NCI-H345 treated with DMSO at 0.1 percent for 48 hours (cell line): ENCODE data around the gene CELF2.

Experiments used
- DNase-seq: peaks from one replicate; lab custom pipeline; 2025; ENCODE audit not compliant: unreplicated experiment; lab: John Stamatoyannopoulos, UW

CELF2 gene

DNA sequence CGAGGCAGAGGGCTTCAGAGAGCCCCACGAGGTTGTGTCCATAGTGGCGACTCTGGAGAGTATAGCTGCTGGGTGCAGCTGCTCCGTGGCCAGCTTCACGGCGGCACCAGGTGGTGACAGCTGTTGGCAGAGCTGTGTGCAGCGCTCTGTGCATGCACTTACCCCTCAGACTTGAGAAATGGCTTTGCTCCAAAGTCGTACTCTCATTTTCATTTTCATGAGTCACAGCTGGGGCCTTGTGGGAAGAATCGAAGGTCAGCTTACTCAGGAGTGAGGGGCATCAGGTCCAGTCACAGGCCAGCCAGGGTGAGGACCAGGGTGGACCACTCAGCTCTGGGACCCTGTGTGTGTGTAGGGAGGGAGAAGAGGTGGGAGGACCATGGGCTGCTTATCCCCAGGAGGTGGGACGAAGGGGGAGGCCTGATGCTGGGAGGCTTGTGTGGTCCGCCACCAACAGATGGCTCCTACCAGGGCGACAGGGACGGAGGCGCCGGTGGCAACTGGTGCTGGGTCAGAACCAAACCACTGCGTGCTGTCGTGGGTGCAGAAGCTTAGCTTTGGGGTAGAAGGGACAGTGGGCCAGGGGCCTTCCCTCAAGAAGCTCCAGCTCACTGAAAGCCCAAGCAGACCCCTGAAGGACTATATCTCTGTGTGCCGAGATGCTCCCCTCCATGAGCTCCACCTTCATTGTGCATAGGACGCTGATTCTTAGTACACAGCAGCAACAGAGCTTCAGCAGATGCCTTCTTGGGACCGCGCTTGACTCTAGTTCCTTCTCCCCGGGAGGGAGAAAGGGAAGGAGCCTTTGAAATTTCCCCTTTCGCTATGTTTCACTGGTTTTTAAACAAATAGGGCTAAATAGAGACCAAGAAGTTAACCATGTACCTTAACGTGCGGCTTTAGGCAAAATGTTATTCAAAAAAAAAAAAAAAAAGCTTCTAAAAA, 225.0 kb downstream of the CELF2 start:
- no peak for DNase-seq

DNA sequence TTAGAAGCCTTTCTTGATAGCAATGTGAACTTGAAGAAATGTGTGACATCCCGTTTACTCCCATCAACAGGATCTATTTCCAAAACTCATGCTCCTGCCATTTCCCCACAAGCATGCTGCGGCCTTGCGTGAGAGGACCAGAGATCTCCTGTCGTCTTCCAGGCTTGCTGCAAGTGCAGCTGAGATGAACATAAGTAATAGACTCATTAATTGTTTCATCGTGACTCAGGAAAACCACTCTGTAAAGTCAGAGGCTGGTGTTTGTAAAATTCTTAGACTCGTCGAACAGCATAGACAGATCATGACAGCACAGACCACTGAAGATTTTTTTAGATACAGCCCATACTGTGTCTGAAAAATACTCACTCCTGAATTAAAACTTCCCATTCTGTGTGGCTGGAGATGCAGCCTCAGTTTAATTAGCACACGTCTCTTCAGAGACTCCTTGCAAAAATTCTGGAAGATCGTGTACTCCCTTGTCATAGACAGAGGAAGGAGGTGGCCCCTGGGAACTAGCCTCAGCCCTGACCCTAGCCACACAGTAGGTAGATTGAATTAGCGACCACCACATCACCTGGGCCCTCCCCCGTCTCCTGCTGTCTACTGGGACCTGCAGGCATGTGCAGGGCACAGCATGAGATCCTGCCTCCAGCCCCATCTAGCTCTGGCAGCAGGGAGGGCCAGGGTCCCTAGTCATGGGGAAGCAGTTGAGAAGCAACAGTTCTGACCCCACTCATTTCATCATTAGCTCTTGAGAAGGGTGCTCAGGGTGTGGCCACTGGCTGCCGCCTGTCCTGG, 226.0 kb downstream of the CELF2 start:
- no peak for DNase-seq

DNA sequence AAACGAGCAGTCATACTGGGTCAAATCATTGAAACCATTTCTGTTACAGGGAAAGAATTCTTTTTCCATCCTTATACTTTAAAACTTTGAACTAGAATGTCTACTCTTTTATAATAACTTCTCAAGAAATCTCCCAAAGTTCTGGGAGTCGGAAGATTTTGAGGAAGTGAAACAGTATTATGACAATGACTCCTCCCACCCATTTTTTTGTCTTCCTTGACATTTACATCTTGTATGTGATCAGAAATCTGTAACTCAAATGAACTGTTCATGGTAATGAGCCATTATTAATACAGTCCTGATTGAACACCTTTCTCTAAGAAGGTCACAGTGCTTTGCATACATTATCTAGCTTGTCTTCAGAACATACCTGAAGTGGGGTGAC, 227.4 kb downstream of the CELF2 start:
- DNase-seq, result no peak

DNA sequence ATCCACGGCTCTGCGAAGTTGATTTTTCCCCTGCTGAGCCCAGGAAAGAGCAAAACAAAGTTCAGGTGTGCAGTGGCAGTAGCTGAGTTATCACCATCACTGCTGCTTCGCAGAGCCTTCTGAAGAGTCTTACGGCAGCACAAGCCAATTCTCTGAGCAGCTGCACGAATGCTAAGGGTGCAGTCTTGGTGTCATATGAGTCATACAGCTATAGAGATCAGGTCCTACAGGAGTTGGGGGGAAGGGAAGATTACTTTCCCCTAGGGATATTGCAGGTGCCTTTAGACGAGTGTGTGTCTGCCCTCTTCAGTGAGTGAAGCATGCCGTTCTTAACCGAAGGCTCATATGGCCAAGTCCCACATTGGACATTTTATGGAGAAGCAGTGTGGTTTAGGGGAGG, 227.8 kb downstream of the CELF2 start:
- DNase-seq, result no peak

DNA sequence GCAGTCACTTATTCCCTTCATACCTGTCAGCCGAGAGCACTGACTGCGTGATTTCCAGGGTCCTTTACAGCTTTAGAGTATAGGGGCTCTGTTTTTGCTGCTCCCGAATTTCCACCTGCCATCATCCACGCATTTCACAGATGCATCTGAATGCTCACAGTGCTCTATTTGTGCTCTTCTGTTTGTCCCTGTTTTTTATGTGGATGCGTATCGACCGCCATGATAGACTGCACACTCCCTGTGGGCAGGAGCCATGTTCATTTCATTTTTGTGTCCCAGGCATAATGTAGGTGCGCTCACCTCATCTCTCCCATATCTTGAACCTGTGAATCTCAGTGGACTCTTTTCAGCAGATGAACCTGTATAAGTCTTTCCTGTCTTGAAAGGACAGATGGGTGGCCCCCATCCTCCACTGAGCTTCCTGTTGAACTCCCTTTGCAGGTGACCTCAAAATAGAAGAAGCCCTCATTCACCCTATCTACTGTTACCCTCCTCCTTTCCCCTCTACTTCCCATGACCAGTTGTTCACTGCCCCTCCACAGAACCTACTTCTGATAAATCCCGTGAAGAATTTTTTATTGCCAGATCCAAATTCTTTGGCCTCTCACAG, 228.4 kb downstream of the CELF2 start:
- DNase-seq, result no peak

DNA sequence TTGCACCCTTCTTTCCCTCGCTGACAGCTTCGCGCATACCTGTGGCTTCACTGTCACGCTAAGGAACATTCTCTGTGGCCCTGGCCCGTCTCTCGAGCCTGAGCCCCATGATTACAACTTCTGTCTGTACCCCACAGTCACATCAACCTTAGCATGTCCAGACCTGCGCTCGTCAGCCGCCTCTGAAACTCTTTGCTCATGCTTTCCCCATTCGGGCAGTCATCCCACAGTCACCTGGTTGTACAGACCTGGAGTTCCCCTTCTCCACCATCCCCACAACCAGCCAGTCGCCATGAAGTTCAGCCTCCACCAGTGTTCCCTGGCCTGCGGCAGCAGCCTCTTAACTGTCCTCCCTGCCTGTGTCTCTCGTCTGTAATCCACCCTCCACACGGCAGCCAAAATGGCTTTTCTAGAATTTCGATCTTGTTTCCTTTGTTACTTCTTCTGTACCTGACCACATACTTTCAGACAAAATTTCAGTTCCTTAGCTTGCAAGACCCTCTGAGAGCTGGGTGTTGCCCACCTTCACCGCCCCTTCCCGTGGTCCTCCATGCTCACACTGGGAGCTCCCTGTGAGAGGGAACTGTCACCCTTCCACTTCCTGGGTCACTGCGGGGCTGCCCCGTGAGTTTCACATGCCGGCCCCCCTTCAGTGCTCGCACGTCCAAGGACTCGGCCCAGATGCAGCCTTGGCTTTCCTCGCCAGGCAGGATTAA, 229.2 kb downstream of the CELF2 start:
- no peak for DNase-seq

DNA sequence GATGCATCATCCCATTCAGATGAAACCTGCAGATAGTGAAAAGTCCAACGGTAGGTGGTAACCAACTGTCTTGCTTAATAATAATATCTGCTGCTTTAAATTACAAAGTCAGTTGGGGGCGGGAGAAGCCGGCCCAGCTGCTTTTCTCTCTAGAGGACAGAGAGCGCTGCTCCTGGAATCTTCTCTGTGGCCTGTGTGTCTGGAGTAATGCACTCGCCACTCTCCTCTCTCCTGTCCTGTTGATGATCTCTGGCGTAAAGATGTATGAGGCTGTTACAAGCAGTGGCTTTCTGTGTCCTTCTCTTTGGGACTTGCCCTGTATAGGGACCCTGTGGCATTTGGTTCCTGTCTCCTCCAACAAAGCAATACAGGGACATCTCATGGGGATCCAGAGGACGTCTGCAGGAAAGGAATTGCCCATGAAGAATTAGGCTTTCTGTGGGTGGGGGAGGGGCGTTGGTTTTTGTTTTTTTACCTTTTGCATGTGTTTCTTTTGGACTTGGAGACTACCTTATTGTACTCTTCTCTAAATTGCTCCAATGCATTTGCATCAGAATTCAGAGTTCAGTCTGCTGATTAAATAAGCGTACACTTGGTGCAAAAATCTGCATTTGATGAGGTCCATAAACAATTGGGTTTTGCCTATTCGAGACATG, 231.6 kb downstream of the CELF2 start:
- no peak for DNase-seq

DNA sequence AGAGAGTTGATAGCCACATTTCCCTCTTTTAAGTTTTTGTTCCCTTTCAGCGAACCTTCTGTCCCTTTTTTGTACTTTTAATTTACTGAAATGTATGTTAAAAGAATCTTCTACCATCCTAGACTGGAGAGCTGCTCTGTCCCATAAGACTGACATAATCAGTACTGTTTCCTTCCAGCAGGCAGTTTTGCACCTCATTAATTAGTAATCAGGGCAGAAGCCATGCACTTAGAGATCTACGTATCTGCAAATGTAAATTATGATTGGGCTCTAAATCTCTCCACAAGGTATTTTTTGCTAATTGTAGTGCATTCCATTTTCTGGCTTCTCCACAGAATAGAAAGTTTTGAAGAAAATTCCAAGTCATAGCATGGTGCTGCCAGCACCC, 232.1 kb downstream of the CELF2 start:
- DNase-seq, result no peak

DNA sequence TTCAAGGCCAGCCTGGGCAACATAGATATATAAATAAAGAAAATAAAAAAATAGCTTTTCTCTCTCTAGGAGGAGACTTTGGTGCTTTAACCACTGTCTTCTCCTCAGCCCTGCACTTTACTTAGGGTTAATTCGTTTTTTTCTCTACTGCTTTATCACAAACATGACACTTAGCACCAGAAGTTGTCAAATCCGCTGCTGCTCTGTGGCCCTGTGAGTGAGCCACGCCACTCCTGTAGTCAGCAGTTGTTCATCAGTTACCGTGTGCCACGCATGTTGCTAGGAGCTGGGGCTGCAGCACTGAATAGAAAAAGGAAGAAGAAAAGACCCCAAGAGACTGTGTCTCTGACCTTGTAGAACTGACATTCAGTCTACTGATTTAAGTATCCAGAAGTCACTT, 232.6 kb downstream of the CELF2 start:
- no peak for DNase-seq

DNA sequence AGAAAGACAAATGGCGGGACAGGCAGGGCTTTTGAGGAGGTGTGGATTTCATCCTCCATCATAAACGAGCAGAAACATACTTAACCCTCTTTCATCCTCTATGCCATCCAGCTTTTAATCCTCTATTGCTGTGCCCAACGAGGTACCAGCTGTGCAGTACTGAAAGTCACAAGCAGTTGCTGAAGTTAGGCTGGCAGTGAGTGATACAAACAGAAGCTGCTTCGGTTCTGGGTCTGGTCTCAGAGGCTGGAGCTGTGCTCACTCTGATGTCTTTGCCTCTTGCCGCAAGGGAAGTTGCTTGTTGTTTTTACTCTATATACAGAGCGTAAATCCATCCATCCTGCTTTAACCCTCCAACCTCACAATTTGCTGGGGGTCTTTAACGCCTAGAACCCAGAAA, 235.2 kb downstream of the CELF2 start:
- no peak for DNase-seq

DNA sequence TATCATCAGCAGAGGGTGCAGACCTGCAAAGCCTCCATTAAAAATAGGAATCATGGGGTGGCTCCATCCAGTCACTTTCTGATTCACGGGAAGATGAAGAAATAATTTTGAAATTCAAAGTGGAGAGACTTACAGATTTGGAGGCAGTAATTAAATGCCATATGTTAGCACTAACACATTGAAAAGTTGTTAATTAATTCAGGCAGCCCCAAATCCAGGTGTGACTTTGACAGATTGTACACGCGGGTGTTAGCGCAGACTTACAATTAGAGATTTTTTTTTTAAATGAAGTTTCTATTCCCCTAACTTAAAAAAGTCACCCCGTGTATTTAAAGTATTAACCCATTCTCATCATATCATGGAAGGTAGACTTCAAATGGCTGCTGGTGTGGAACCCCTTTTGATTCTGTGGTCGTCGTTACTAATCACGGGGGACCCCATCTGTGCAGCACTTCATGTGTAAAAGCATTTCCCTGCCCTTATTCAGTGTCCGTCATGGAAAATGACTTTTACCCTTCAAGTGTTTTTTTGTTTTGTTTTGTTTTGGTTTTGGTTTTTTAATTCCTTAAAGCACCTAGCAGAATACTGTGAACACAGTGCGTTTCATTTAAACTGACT, 235.8 kb downstream of the CELF2 start:
- no peak for DNase-seq

DNA sequence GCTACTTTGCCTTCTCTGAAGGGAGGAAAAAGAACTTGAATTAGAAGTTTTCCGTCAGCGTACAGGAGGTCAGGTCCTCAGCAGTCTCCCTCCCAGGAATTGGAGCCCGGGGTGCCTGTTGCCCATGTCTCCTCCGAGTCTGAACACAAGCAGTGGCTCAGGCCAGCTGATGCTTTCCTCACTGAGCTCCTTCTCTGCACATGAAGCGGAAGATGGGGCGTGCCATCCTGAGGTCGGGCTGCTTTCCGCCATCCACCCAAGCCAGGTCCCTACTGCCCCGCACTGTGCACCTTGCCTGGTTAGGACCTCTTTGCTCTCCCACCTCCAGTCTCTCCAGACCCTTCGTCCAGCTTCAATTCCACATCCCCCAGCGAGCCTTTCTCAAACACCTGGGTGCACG, 237.5 kb downstream of the CELF2 start:
- no peak for DNase-seq

DNA sequence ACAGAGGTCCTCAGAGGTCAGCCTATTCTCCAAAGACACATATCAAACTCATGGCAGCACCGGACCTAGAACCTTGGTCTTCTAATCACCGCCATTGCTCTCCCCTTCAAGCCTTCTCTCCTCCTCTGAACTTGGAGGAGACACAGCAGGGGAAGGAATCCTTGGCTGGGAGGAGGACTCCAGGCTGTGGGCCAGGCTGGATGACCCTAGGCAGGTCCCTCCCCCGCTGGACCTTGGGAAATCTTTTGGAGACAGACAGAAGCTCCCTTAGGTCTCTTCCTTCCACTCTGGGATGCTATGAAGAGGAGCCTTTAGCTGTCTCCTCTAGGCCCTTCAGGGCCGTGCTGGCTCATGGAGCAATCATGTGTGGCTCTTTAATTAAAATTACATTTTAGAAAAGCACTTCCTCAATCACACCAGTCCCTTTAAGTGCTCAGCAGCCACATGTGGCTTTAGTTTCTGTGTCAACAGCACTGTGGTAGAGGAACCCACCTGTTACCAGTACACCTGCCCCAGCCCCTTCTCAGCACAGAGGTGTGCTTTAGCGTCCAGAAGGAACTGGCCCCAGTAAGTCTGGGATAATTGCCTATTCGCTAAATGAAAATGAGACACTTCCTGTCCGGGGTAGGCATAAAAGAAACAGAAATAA, 238.2 kb downstream of the CELF2 start:
- no peak for DNase-seq

DNA sequence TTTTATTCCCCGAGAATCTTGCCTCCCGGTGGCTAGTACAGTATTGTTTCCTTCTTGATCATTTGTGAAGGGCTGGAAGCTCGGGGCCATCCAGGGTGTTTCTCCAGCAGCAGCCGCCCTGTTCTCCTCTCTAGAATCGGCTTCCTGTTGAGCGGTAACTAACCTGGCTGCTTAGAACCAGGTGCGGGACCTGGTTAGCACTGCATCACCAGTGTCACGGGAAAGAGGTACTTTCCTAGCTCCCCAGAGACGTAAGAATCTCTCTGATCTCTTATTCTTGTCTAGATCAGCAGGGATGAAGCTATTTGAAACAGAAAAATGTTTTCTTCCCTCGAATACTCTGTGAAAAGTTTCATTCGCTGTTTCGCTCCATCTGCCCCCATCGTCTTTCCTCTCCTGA, 239.2 kb downstream of the CELF2 start:
- DNase-seq, result no peak

DNA sequence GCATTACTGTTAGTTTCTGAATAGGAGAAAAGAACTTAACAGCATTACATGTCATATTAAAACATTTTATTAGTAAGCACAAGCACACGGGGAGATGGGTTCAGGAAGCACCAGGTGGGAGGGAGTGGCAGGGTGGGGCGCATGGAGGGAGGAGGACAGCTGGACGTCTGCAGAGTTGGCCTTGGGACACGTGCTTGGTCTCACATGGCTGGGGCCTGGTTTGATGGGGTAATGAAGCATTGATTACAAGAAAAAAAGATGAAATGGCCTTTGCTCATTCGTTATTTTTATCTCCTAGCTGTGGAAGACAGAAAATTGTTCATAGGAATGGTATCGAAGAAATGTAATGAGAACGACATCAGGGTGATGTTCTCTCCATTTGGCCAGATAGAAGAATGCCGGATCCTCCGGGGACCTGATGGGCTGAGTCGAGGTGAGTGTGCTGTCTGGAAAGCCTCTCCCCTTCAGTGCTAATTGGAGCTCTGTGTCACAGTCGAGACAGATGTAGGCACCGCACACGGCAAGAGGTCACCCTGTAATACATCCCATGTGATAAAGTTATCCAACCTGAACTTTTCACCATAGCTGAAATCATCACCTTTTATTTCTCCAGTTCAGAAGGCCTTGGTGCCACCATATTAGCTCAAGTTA, 239.9 kb downstream of the CELF2 start:
- DNase-seq, result no peak

DNA sequence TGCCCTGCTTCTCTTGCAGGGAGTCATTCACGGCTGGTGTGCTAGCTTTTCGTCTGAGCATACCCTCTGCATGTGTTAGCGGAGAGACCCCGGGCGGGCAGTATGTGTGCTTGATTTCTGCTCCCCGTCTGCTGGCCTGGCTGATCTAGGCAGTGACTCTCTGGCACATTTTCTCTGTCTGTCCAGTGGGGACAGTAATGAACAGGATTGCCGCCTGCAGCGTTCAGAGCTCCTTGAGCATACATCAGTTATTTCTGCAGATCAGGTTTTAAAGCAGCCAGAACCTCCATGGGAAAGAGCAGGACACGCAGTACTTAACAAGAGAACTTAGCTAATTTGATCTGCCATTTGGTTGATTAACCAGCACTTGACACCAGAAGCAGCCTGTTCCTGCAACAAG, 242.5 kb downstream of the CELF2 start:
- no peak for DNase-seq

DNA sequence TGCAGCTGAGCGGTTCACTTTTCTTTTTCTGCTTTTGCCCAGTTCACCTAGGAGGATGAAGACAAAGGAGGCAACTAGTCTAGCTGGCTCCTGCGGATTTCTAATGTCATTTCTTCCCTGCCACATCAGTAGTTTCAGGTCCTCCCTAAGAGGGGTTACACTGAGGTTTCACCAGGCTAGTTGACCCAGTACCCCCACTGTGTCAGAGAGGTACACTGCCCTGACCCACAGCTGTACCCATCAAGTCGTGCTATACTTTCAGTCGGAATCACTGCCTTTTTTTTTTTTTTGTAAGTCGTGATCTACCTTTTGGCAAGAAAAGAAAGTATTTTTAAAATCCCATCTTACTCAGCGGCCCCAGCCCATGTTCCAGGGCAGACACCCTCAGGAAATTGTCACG, 243.5 kb downstream of the CELF2 start:
- no peak for DNase-seq

DNA sequence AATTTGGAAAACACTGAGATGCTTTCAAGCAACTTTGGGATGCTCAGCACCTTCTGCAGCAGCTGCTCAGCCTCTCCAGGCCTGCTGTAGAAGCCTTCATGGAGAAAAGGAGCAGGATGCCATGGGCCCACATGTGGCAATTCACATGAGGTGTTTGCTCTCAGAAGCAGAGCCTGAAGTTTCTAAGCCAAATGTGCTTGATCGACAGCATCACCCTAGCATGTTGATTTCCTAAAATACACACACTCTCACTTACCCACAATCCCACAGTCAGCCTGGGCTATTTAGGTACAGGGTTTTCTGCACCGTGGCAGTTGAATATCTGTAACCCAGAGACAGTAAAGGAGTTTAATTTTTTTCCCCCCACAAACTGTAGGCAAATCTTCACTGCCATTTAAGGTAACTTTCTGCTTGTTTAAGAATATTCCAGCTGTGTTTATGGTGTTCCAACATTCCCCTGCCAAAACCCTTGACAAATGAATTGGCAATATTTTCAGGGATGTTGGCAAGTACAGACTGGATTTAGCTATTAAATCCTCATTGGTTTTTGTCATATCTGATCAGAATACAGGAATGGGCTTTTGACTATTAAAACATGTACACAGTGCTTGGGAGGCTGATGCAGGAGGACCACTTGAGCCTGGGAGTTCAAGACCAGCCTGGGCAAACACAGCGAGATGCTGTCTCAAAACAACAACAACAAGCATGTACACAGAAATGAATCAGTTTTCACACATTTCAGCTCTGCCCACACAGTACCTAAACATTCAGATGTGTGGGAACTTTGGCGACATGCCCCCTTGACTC, 244.2 kb downstream of the CELF2 start:
- no peak for DNase-seq
